GM06990 (cell line): ENCODE data around the gene PHACTR2.

Experiments used
- DNase-seq: peaks from one replicate; pipeline ENCODE4 v3.0.0-alpha.2; 2011; ENCODE audit not compliant: insufficient read length; ENCODE audit errors: extremely low read depth
- H3K27me3 ChIP-seq: replicated peaks from 2 replicates; pipeline ENCODE4 v1.6.0; 2011; ENCODE audit warnings: low read length; ENCODE audit not compliant: control insufficient read depth, insufficient read depth
- H3K36me3 ChIP-seq: 2 replicates; pipeline ENCODE4 v1.5.1; 2011; ENCODE audit warnings: low read length; ENCODE audit not compliant: control insufficient read depth, insufficient read depth
- H3K4me3 ChIP-seq: replicated peaks from 2 replicates; pipeline ENCODE4 v1.5.1; 2011; ENCODE audit warnings: low read depth, mild to moderate bottlenecking, control low read depth, low read length
- CTCF ChIP-seq: IDR thresholded peaks from 2 replicates; pipeline ENCODE4 v1.5.1; 2011; ENCODE audit warnings: low read length, control low read depth, mild to moderate bottlenecking, inconsistent platforms; ENCODE audit not compliant: insufficient read depth, poor library complexity, severe bottlenecking

Gene PHACTR2

GRCh38 chr6:143741480-143741879 lies 63.7 kb downstream of the PHACTR2 start:
- H3K36me3 ChIP-seq: no peaks in the 10 kb centered on the region
- no peak overlapping the region for H3K4me3 ChIP-seq
- no peak for DNase-seq
- TF ChIP-seq CTCF: no peak
- H3K27me3 ChIP-seq: no peaks in the 10 kb centered on the region

GRCh38 chr6:143742070-143742954 lies 64.5 kb downstream of the PHACTR2 start:
- no peak for DNase-seq
- no peaks in the 10 kb centered on the region for H3K27me3 ChIP-seq
- no peak overlapping the region for H3K4me3 ChIP-seq
- no peak for TF ChIP-seq CTCF
- no peaks in the 10 kb centered on the region for H3K36me3 ChIP-seq

- no peak for TF ChIP-seq CTCF
- DNase-seq: no peak
Measured at GRCh38 chr6:143742955-143743255, 65.1 kb downstream of the PHACTR2 start.

GRCh38 chr6:143743301-143744166 lies 65.8 kb downstream of the PHACTR2 start:
- no peaks in the 10 kb centered on the region for H3K27me3 ChIP-seq
- no peak for TF ChIP-seq CTCF
- no peak overlapping the region for H3K4me3 ChIP-seq
- H3K36me3 ChIP-seq: no peaks in the 10 kb centered on the region
- no peak for DNase-seq

More at GRCh38 chr6:143742955-143743255, 65.1 kb downstream of the PHACTR2 start:
- Histone ChIP-seq H3K27me3 (no peaks in the 10 kb centered on the region), H3K4me3 (no peak overlapping the region), H3K36me3 (no peaks in the 10 kb centered on the region)

GRCh38 chr6:143744551-143745165 lies 66.9 kb downstream of the PHACTR2 start:
- no peak for TF ChIP-seq CTCF
- Histone ChIP-seq H3K27me3 (no peaks in the 10 kb centered on the region), H3K4me3 (no peak overlapping the region), H3K36me3 (no peaks in the 10 kb centered on the region)
- DNase-seq: no peak
